PC-9 (cell line): ENCODE data around the gene MAML3.

Experiments
- EZH2 ChIP-seq: fragments of 200-600 bp; sonication (generic); IDR thresholded peaks from 2 replicates; pipeline ENCODE4 v1.8.0; 2017; ENCODE audit warnings: antibody characterized with exemption, low read depth
- TF ChIP-seq, protein P1 (sequence below): fragments of 200-600 bp; sonication (generic); conservative IDR thresholded peaks from 2 replicates; pipeline ENCODE4 v1.6.1; 2017; ENCODE audit warnings: mixed run types, antibody characterized with exemption, mild to moderate bottlenecking, moderate library complexity

DNA sequence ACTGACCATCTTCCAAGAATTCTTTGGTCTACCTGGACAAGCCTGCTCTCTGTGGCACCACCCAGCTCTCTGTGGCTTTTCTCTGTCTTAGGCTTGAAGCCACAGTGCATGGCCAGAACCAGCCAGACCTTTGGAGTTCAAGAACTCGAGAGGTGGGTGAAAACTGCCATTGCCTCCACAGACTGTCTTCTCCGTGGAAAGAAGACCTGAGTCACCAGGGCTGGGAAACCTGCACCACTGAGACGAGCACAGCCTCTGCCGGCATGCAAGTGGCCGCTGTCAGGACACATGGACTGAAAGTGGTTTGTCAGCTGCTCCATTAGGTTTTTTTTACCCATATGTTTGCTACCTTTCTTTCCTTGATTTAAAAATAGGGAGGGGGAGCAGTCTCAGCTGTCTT is 413.9 kb downstream of the MAML3 start:
- TF ChIP-seq, protein P1, sequence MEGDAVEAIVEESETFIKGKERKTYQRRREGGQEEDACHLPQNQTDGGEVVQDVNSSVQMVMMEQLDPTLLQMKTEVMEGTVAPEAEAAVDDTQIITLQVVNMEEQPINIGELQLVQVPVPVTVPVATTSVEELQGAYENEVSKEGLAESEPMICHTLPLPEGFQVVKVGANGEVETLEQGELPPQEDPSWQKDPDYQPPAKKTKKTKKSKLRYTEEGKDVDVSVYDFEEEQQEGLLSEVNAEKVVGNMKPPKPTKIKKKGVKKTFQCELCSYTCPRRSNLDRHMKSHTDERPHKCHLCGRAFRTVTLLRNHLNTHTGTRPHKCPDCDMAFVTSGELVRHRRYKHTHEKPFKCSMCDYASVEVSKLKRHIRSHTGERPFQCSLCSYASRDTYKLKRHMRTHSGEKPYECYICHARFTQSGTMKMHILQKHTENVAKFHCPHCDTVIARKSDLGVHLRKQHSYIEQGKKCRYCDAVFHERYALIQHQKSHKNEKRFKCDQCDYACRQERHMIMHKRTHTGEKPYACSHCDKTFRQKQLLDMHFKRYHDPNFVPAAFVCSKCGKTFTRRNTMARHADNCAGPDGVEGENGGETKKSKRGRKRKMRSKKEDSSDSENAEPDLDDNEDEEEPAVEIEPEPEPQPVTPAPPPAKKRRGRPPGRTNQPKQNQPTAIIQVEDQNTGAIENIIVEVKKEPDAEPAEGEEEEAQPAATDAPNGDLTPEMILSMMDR = no peak
- TF ChIP-seq EZH2 = no peak
